ENCODE measurements around the gene AKAP13.

The AKAP13 gene

DNA sequence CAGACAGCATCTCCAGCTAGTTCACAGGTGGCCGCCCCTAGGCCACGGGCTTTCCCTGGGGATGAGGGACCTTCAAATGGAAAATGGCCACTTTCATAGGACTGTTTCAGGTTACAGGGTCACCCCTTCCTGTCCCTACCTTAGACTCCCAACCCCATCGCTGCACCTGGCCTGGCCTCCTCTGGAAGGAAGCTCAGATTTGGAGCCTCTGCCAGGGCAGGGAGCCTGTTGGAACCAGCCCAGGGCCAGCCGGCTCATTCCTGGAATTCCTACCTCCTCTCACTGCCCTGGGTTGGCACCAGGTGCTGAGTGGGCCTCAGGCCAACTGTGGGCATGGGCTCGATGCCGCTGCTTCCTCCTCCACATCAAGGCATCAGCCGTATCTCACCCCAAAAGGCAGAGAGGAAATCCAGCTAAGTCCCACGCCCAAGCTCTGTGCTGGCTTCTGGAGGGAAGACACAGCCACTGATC, 372.1 kb downstream of the AKAP13 start:
- H3K4me1 ChIP-seq, result peaks cover 9 to 24% (median 16%) of the 10 kb centered on the region in 10 experiments; a peak in 17 of 20 replicates
- no peak overlapping the region for H3K4me3 ChIP-seq
- no peaks in the 10 kb centered on the region for H3K9me3 ChIP-seq (replicated peaks in 1 of 11)
- H3K9ac ChIP-seq, result no peak overlapping the region
- no peak overlapping the region for H3K4me2 ChIP-seq
- peaks cover 15 to 41% (median 23%) of the 10 kb centered on the region in 11 experiments for H3K36me3 ChIP-seq
- H3K27me3 ChIP-seq, result no peaks in the 10 kb centered on the region
- peaks cover 0 to 68% (median 29%) of the 10 kb centered on the region in 11 experiments; a peak in 13 of 22 replicates for H4K20me1 ChIP-seq
- TF ChIP-seq Cebpa-rat (IDR thresholded peaks at IDR 0.05), result no peak
- no peak overlapping the region for H3K27ac ChIP-seq

- H3K9me3 ChIP-seq (replicated peaks in 1 of 11), result no peaks in the 10 kb centered on the region
- H3K4me1 ChIP-seq, result peaks cover 9 to 24% (median 16%) of the 10 kb centered on the region in 10 experiments; a peak in 17 of 20 replicates
- no peak overlapping the region for H3K27ac ChIP-seq
- peaks cover 0 to 60% (median 22%) of the 10 kb centered on the region in 11 experiments; a peak in 13 of 22 replicates for H4K20me1 ChIP-seq
- no peak overlapping the region for H3K4me3 ChIP-seq
- peaks cover 11 to 41% (median 20%) of the 10 kb centered on the region in 11 experiments for H3K36me3 ChIP-seq
- peak overlapping the region in 4 of 11 experiments; percentile 48 to 63 (median 55); a peak in 6 of 22 replicates for H3K4me2 ChIP-seq
- TF ChIP-seq Cebpa-rat (IDR thresholded peaks at IDR 0.05), result no peak
- H3K27me3 ChIP-seq, result no peaks in the 10 kb centered on the region
- no peak overlapping the region for H3K9ac ChIP-seq
These were observed 372.9 kb downstream of the AKAP13 start for GRCh38 chr15:85753261-85753660.

DNA sequence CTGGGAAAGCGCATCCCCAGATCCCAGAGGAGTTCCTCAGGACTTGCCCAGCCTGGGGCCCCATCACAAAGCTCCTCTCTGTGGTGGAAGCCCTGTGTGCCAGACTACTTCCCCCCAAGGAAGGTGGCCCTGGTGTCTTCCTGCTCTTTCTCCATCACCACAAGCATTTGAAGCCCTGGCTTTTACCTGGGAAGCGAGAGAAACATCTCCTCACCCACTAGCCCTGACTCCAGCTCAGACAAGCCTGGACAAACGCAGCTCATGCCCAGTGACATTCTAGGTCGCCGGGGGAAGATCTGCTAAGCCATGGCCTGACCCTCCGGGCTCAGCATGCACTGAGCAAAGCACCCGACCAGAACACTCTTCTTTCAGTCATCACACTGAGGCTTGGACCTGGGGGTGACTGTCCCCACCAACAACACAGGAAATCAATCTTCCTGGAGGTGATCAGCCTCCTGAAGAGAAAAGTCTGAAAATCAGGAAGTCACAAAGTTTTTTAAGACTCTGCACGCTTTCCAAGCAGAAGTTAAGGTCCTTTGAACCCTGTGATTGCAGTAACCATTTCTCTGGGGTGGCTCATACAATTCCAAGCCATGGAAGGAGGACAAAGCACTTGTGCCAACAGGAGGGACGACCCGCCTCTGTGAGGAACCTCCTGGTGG, 373.5 kb downstream of the AKAP13 start:
- Histone ChIP-seq H3K27me3 (no peaks in the 10 kb centered on the region), H4K20me1 (peaks cover 0 to 58% (median 15%) of the 10 kb centered on the region in 11 experiments; a peak in 10 of 22 replicates), H3K27ac (peak overlapping the region in 3 of 11 experiments; percentile 9 to 37 (median 30); a peak in 4 of 22 replicates), H3K36me3 (peaks cover 9 to 41% (median 20%) of the 10 kb centered on the region in 11 experiments; a peak in 21 of 22 replicates), H3K4me2 (peak overlapping the region in 8 of 11 experiments; percentile 6 to 63 (median 47); a peak in 12 of 22 replicates), H3K4me1 (peaks cover 9 to 24% (median 16%) of the 10 kb centered on the region in 10 experiments; a peak in 17 of 20 replicates), H3K4me3 (no peak overlapping the region), H3K9ac (no peak overlapping the region; a peak in 1 of 22 replicates), H3K9me3 (replicated peaks in 1 of 11) (no peaks in the 10 kb centered on the region)
- no peak for TF ChIP-seq Cebpa-rat (IDR thresholded peaks at IDR 0.05)

GRCh38 chr15:85754989-85755388, 374.6 kb downstream of the AKAP13 start:
- TF ChIP-seq Cebpa-rat (IDR thresholded peaks at IDR 0.05), result no peak
- H3K36me3 ChIP-seq, result peaks cover 5 to 43% (median 24%) of the 10 kb centered on the region in 11 experiments; a peak in 17 of 22 replicates
- no peak overlapping the region for H3K4me3 ChIP-seq
- H3K4me1 ChIP-seq, result peaks cover 9 to 24% (median 16%) of the 10 kb centered on the region in 10 experiments; a peak in 17 of 20 replicates
- H3K4me2 ChIP-seq, result no peak overlapping the region
- H3K9ac ChIP-seq, result no peak overlapping the region
- H4K20me1 ChIP-seq, result peaks cover 0 to 55% (median 5%) of the 10 kb centered on the region in 11 experiments; a peak in 9 of 22 replicates
- no peaks in the 10 kb centered on the region for H3K27me3 ChIP-seq
- H3K27ac ChIP-seq, result no peak overlapping the region
- no peaks in the 10 kb centered on the region for H3K9me3 ChIP-seq (replicated peaks in 1 of 11)

DNA sequence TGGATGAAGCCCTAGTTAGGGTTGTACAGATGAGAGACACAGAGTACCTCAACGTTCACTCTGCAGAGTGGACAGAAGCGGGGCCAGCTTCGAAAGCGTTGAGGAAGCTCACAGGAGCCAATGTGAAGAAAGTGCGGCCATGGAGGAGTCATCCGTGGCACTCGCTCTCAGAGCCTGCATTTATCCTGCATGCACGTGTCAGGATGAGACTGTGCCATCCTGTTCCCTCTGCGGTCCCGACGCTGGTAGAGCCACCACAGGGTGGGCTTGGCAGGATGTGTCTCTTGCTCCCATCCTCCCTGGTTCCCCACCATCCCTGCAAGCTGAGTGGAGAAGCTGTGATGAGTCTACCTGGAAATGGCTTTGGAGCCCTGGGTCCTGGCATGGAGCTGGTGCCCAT, 375.1 kb downstream of the AKAP13 start:
- H4K20me1 ChIP-seq, result peaks cover 0 to 53% (median 3%) of the 10 kb centered on the region in 11 experiments; a peak in 10 of 22 replicates
- peaks cover 5 to 47% (median 28%) of the 10 kb centered on the region in 11 experiments; a peak in 17 of 22 replicates for H3K36me3 ChIP-seq
- no peaks in the 10 kb centered on the region for H3K27me3 ChIP-seq
- H3K27ac ChIP-seq, result no peak overlapping the region
- H3K9ac ChIP-seq, result no peak overlapping the region
- no peak overlapping the region for H3K4me3 ChIP-seq
- no peaks in the 10 kb centered on the region for H3K9me3 ChIP-seq (replicated peaks in 1 of 11)
- TF ChIP-seq Cebpa-rat (IDR thresholded peaks at IDR 0.05), result no peak
- no peak overlapping the region for H3K4me2 ChIP-seq
- H3K4me1 ChIP-seq, result peaks cover 9 to 24% (median 16%) of the 10 kb centered on the region in 10 experiments; a peak in 17 of 20 replicates

- no peak for TF ChIP-seq Cebpa-rat (IDR thresholded peaks at IDR 0.05)
- Histone ChIP-seq H3K4me2 (no peak overlapping the region), H3K36me3 (peaks cover 5 to 52% (median 33%) of the 10 kb centered on the region in 11 experiments; a peak in 17 of 22 replicates)
These were observed 375.5 kb downstream of the AKAP13 start for GRCh38 chr15:85755942-85756341.

DNA sequence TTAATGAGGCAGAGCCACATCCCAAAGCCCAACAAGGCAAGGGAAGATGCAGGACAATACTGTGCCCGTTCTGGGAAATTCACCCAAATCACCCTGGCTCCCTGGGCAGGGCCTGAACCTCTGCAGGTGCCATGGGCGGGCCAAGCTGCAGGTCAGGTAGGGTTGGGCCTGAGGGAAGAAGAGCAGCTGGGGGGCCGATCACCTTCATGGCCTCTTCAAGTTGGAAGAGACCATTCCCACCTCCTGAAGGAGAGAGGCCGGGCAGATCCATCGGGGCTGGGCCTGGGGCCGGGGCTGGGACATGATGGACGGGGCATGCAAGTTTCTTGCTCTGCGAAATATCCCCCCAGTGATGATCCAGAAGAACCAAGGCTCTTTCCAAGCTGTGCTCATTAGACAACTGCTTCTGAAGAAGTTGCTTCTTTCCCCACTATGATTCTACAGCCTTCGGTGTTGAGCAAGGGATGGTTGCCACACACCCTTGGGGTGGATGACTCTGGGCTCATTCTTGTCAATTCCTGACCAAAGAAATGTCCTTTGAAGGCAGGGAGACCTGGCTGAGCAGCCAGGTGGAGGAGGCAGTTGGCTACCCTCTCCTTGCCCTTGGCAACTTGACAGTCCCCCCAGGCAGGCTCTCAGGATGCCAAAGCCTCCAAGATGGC, 376.1 kb downstream of the AKAP13 start:
- Histone ChIP-seq H3K27ac (no peak overlapping the region), H3K36me3 (peaks cover 5 to 57% (median 36%) of the 10 kb centered on the region in 11 experiments; a peak in 17 of 22 replicates), H4K20me1 (peaks cover 0 to 53% (median 10%) of the 10 kb centered on the region in 11 experiments; a peak in 10 of 22 replicates)

More at GRCh38 chr15:85755942-85756341, 375.5 kb downstream of the AKAP13 start:
- Histone ChIP-seq H3K9me3 (replicated peaks in 1 of 11) (no peaks in the 10 kb centered on the region), H4K20me1 (peaks cover 0 to 53% (median 5%) of the 10 kb centered on the region in 11 experiments; a peak in 9 of 22 replicates), H3K4me1 (peaks cover 9 to 24% (median 16%) of the 10 kb centered on the region in 10 experiments; a peak in 17 of 20 replicates), H3K27ac (no peak overlapping the region), H3K9ac (no peak overlapping the region), H3K4me3 (no peak overlapping the region), H3K27me3 (no peaks in the 10 kb centered on the region)

DNA sequence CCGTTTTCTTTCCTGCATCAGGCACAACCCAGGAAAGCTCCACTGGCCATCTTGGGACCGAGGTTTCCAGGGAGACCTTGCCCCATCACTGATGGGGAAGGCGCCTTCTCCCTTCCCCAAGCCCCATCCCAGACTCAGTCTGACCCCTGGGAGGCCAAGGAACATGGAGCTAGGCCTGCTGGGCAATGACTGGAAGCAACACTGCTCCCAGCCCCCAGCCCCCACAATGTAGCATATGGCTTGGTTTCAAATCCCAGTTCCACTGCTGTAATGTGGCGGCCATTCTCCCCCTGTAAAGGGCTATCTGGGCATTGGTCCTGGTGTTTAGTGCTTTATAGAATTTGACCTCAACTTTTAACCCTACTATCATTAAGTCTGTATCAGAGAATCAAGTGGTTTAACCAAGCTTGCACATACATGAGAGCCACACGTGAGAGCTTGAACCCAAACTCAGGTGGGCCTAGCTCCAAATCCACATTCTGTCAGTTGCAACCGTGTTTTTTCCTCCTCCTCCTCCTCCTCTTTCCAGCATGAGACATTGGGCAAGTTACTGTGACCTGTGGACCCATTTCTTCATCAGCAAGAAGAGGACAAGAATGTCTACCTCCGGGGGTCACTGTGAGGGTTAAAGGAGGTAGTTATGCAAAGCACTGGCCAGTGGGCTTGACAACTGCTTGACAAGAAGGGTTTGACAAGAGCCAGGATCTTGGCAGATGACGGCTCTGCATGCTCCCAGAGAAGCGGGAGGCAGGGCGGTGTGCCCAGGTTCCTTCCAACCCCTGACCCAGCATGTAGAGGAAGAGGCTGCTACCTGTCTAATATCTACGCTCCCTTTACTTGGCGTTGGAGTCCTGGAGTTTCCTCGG, 376.9 kb downstream of the AKAP13 start:
- TF ChIP-seq Cebpa-rat (IDR thresholded peaks at IDR 0.05), result no peak
- no peak overlapping the region for H3K4me3 ChIP-seq
- H3K27ac ChIP-seq, result no peak overlapping the region

More for the DNA sequence above, 376.1 kb downstream of the AKAP13 start:
- Histone ChIP-seq H3K27me3 (no peaks in the 10 kb centered on the region), H3K9ac (no peak overlapping the region), H3K9me3 (replicated peaks in 1 of 11) (no peaks in the 10 kb centered on the region), H3K4me1 (peaks cover 9 to 24% (median 16%) of the 10 kb centered on the region in 10 experiments; a peak in 17 of 20 replicates), H3K4me2 (no peak overlapping the region), H3K4me3 (no peak overlapping the region)
- no peak for TF ChIP-seq Cebpa-rat (IDR thresholded peaks at IDR 0.05)

More for the DNA sequence above, 376.9 kb downstream of the AKAP13 start:
- Histone ChIP-seq H3K9me3 (replicated peaks in 1 of 11) (no peaks in the 10 kb centered on the region), H3K36me3 (peaks cover 5 to 64% (median 40%) of the 10 kb centered on the region in 11 experiments; a peak in 17 of 22 replicates), H3K27me3 (no peaks in the 10 kb centered on the region), H3K4me2 (no peak overlapping the region), H3K4me1 (peaks cover 9 to 24% (median 15%) of the 10 kb centered on the region in 10 experiments; a peak in 17 of 20 replicates), H4K20me1 (peaks cover 0 to 51% (median 13%) of the 10 kb centered on the region in 11 experiments; a peak in 11 of 22 replicates), H3K9ac (no peak overlapping the region)

Data from BLaER1 treated with 17β-estradiol and CSF1 and Interleukin-3, amounts not matched to agents 10 nM and 100 nM (cell line).